LoVo (cell line): ENCODE measurements around the gene TTF2.
"Not testable (repeated sequence)": the region's sequence is repeated elsewhere in the genome, so short reads cannot be mapped to it uniquely, and the experiment has no call there.

Experiments used
- DNase-seq: peaks from one replicate; pipeline ENCODE4 v3.0.0-alpha.2; 2016; ENCODE audit warnings: low spot score

Gene TTF2

GRCh38 chr1:117093870-117094621, 33.9 kb downstream of the TTF2 start:
- DNase-seq: peak; percentile 40

- DNase-seq: no peak
These were observed 34.9 kb downstream of the TTF2 start for GRCh38 chr1:117094841-117095604.

GRCh38 chr1:117096951-117097408, 36.9 kb downstream of the TTF2 start:
- peak; percentile 32 for DNase-seq

GRCh38 chr1:117097443-117097842, 37.3 kb downstream of the TTF2 start:
- no peak for DNase-seq

- DNase-seq: no peak
These were observed 38.3 kb downstream of the TTF2 start for GRCh38 chr1:117098287-117098890.

- no peak for DNase-seq
These were observed 41.2 kb downstream of the TTF2 start for GRCh38 chr1:117101334-117101733.

GRCh38 chr1:117101858-117102257, 41.7 kb downstream of the TTF2 start:
- DNase-seq: not testable (repeated sequence)

GRCh38 chr1:117104986-117105385, 44.9 kb downstream of the TTF2 start:
- DNase-seq: no peak

GRCh38 chr1:117105722-117106121, 45.6 kb downstream of the TTF2 start:
- no peak for DNase-seq

- DNase-seq: no peak
These were observed 46.4 kb downstream of the TTF2 start for GRCh38 chr1:117106478-117106877.

GRCh38 chr1:117107364-117107763, 47.2 kb downstream of the TTF2 start:
- DNase-seq: no peak

- DNase-seq: no peak
These were observed 50.6 kb downstream of the TTF2 start for GRCh38 chr1:117110774-117111173.

GRCh38 chr1:117112047-117112717, 52.1 kb downstream of the TTF2 start:
- no peak for DNase-seq

- no peak for DNase-seq
These were observed 53.1 kb downstream of the TTF2 start for GRCh38 chr1:117113199-117113598.

- DNase-seq: no peak
These were observed 54.8 kb downstream of the TTF2 start for GRCh38 chr1:117114877-117115276.

- DNase-seq: no peak
These were observed 56.1 kb downstream of the TTF2 start for GRCh38 chr1:117116090-117116783.

GRCh38 chr1:117116784-117117130, 56.6 kb downstream of the TTF2 start:
- no peak for DNase-seq

- DNase-seq: no peak
These were observed 57.6 kb downstream of the TTF2 start for GRCh38 chr1:117117697-117118096.

- no peak for DNase-seq
These were observed 58.0 kb downstream of the TTF2 start for GRCh38 chr1:117118137-117118536.

- DNase-seq: not testable (repeated sequence)
These were observed 59.0 kb downstream of the TTF2 start for GRCh38 chr1:117119144-117119543.

GRCh38 chr1:117120774-117121588, 60.9 kb downstream of the TTF2 start:
- DNase-seq: peak; percentile 43
